GM18868 (cell line): ENCODE data around the gene HYAL1.

Source experiments
- ATAC-seq: cut with Tn5 transposase; IDR thresholded peaks from one replicate; pipeline ENCODE4 v1.9.1; 2021; ENCODE audit warnings: mild to moderate bottlenecking, moderate library complexity; ENCODE audit not compliant: unreplicated experiment

HYAL1 gene

GRCh38 chr3:50303013-50303815 lies at the start of gene HYAL1:
Gene HYAL1 (minus strand): TSS chr3:50303574. CDS start chr3:50302956, 618 bp downstream.
- no peak for ATAC-seq

GRCh38 chr3:50352781-50353180 lies 49.4 kb upstream of the HYAL1 start:
- no peak for ATAC-seq

GRCh38 chr3:50351323-50351697 lies 47.9 kb upstream of the HYAL1 start:
- ATAC-seq = no peak

- peak; percentile 86 for ATAC-seq
Observed at GRCh38 chr3:50350527-50351322, 47.4 kb upstream of the HYAL1 start, which contains the start of the genes CYB561D2 and NPRL2. Gene CYB561D2 (plus strand): TSS chr3:50350862. CDS start chr3:50351434, 572 bp downstream. Gene NPRL2 (minus strand): TSS chr3:50350775. CDS start chr3:50350652, 123 bp downstream.

GRCh38 chr3:50350213-50350526 lies 46.8 kb upstream of the HYAL1 start:
- no peak for ATAC-seq

GRCh38 chr3:50347187-50347813 lies 43.9 kb upstream of the HYAL1 start:
- ATAC-seq = no peak

GRCh38 chr3:50345586-50346234 lies 42.3 kb upstream of the HYAL1 start, which contains the start of gene ZMYND10:
Gene ZMYND10 (minus strand): TSS chr3:50345732. CDS start chr3:50345579, 153 bp downstream.
- ATAC-seq = no peak

- no peak for ATAC-seq
Observed at GRCh38 chr3:50345008-50345407, 41.6 kb upstream of the HYAL1 start.

- ATAC-seq = no peak
Observed at GRCh38 chr3:50342813-50343633, 39.6 kb upstream of the HYAL1 start.

- no peak for ATAC-seq
Observed at GRCh38 chr3:50341996-50342650, 38.7 kb upstream of the HYAL1 start.

- ATAC-seq = no peak
Observed at GRCh38 chr3:50341537-50341936, 38.2 kb upstream of the HYAL1 start.

GRCh38 chr3:50340448-50341329 lies 37.3 kb upstream of the HYAL1 start, which contains the start of gene RASSF1:
Gene RASSF1 (minus strand): TSS chr3:50340836. CDS start chr3:50340805, 31 bp downstream.
- peak; percentile 23 for ATAC-seq

GRCh38 chr3:50340147-50340447 lies 36.7 kb upstream of the HYAL1 start:
- ATAC-seq = no peak

- ATAC-seq = no peak
Observed at GRCh38 chr3:50339485-50340146, 36.2 kb upstream of the HYAL1 start.

- ATAC-seq = no peak
Observed at GRCh38 chr3:50338965-50339364, 35.6 kb upstream of the HYAL1 start.

- ATAC-seq = peak; percentile 76
Observed at GRCh38 chr3:50337175-50337861, 33.9 kb upstream of the HYAL1 start.

GRCh38 chr3:50336452-50337174 lies 33.2 kb upstream of the HYAL1 start:
- ATAC-seq = peak; percentile 30
